HG02623 (cell line): ENCODE measurements around the gene MROH7.

ENCODE experiments used
- ATAC-seq: cut with Tn5 transposase; IDR thresholded peaks from one replicate; pipeline ENCODE4 v1.9.1; 2021; ENCODE audit warnings: moderate library complexity; ENCODE audit not compliant: unreplicated experiment

MROH7 gene

DNA sequence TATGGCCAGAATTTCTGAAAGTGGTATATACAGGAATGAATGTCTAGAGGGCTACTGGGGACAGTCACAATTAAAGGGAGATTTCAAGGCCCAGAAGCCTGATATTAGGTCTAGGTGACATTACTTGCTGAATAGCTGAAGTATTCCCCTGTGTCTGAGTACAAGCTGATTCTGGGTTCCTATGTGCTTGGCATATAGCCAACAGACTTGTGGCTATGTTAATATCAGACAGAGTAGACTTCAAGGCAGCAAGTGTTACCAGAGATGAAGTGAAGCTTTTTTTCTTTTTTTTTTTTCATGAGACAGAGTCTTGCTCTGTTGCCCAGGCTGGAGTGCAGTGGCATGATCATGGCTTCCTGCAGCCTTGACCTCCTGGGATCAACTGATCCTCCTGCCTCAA, 82.4 kb downstream of the MROH7 start:
- no peak for ATAC-seq

DNA sequence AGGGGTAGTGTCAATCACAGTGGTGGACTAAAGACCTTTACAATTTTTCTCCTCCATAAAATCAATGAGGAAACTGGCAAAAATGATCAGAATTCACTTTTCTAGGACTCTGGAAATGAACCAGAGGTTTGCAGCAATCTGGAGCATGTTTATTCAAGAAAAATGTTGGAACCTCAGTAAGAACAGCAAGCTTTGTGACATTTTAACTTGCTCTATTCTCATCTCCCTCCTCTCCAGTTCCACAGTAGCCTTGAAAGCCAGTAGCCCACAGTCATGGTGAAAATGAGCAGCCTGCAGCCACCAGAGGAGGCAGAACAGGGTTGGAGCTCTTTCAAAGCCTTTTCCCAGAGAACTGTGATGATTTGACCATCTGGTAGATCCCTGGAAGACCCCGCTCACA, 83.2 kb downstream of the MROH7 start:
- ATAC-seq, result no peak

DNA sequence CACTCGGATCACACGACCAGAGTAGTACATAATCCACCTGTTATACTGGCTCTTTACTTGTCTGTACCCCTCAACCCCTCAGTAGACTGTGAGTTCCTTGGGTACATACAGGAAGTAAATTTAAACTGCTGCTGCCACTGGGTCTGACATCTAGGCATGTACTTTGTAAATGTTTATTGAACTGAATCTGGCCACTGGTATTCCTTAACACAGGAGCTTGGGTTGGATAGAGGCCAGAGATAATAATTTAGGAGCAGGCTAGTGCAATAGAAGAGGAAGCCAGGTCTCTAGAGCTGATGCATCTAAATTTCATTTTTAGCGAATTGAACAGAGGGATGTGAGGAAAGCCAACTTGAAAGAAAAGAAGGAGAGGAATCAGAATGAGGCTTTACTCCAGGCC, 86.4 kb downstream of the MROH7 start:
- ATAC-seq, result no peak

DNA sequence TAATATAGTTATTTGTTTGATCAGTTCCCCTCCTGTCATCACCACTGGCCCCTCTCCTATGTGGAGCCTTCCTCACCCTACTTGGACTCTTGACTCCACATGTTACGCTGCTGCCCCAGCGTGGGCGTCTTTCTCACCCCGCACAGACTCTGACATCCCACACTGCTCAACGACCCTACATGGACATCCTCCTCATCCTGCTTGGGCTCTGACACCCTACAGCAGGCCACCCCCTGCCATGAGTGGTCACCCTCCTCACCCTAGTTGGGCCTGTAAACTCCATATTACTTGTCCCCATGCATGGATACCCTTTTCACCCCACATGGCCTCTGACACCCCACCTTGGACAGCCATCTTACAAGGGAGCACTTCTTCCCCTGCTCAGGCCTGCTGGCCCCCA, 95.1 kb downstream of the MROH7 start:
- no peak for ATAC-seq

DNA sequence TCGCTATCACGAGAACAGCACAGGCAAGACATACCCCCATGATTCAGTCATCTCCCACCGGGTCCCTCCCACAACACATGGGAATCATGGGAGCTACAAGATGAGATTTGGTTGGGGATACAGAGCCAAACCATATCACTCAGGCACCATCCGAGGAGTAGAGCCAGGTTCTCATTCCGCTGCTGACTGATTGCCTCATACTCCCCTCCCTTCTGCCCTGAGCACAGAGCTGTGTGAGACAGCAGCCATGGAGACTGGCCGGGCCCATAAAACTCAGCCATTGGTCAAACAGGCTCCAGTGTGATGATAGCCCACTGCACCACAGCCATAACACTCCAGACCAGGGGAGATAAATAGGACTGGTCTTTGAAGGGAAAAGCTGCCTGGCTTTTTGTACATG, 96.7 kb downstream of the MROH7 start:
- ATAC-seq, result no peak

DNA sequence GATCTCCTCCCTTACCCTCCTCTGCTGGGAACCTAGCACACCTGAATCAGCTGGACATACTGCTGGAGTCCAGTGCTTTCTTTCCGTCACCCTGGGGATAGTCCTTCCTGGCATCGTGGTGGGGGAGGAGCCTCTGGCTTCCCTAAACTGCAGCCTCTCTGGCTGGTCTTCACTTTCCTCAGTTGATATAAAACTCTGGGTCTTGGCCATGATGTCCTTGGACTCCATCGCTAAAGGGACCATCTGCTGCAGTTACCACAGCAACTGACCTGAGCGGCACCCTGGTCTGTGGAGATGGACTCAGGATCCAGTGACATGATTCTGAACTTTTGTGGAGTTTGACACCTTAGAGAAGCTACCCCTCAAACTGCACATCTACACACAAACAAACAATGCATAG, 99.9 kb downstream of the MROH7 start:
- no peak for ATAC-seq

DNA sequence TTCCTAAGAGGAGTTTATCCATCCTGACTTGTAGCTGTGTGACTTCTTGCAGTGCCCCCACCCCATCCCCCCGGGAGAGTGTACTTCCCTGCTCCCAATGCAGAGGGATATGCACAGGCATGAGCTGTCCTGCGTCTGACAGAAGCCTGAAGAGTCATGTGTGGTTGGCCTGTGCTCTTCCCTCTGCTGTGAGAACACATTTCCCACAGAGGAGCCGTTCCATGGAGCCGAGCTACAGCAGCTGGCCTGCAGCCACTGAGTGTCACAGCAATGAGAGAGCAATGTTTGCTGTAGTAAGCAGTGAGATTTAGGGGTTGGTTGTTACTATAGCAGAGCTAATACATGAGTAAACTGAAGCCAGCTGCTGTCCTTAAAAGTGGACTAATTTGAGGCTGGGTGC, 100.7 kb downstream of the MROH7 start:
- no peak for ATAC-seq

DNA sequence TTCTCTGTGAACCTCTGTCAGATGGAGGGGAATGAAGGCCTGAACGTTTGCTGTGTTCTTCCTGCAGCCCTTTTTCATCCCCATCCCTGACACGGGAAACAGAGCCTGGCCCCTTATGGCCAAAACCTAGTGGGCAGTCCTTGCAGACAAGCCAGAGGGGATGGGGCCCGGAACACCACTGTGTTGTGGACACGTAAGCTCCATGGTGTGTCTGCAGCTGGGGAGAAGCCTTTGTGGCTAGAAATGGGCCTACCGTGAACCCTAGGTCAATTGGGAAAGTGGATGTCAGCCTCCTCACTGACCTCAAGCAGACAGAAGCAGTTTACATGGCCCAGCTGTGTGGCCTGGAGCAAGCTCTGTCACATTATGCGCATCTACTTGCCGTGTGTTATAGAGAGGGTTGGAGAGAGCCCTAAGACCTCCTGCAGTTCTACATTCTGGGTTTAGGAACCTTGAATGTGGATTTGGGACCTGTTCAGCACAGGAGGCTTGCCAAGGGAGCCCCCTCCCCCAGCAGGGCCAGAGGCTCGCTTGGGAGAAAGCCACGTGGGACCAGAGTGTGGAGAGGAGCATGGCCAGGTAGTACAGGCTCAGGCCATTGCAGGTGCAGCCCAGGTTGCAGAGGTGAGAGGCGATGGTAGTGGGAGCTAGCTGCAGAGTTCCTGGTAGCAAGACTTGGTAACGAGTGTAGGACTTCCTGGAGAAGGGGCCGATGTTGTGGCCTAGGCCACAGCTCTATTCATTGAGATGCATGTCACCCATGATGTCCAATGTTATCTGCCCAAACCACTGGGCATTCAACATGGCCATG, 102.0 kb downstream of the MROH7 start:
- no peak for ATAC-seq

DNA sequence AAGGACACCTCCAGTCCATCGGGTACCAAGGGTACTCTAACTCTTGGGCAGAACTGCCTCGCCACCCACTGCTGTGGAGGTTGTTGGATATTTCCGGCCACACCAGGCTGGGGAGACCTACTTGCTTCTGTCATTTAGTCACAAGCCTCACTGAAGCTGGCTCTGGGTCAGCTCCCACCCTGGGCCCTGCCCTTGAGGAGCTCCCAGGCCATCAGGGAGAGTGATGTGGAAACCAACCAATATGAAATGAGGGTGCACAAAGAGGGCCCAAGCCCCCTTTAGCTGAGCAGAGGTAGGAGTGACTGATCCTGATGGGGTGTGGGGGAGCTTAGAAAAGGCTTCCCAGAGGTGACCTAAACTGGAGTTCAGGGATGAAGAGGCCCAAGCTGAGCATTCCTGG, 103.1 kb downstream of the MROH7 start:
- ATAC-seq, result no peak

DNA sequence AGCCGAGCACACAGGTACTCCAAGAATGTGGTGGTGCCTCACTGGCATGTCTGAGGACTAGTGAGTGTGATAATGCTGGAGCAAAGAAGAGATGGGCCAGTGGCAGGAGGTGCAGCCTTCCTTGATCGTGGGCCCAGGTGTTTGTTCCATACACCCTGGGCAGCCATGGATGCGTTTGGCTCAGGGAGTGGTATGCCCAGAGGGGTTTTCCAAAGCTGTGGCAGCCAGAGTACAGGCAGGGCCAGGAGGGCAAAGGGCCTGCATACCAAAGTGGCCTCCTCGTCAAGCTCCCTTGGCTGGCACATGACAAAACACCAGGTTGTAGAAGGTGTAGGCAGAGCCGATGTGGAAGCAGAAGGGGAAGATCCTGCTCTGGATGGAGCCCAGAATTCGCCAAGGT, 103.7 kb downstream of the MROH7 start:
- ATAC-seq, result no peak

DNA sequence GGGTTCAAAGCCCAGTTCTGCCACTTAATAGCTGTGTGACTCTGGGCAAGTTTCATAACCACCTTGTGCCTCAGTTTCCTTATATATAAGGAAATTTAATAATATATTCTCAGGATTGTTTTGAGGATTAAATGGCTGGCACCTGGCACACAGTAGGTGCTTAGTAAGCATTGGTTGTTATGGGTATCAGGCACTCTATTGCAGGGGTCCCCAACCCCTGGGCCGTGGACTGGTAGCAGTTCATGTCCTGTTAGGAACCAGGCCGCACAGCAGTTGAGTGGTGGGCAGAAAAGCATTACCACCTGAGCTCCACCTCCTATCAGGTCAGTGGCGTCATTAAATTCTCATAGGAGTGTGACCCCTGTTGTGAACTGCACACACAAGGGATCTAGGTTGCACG, 104.3 kb downstream of the MROH7 start:
- ATAC-seq, result no peak

DNA sequence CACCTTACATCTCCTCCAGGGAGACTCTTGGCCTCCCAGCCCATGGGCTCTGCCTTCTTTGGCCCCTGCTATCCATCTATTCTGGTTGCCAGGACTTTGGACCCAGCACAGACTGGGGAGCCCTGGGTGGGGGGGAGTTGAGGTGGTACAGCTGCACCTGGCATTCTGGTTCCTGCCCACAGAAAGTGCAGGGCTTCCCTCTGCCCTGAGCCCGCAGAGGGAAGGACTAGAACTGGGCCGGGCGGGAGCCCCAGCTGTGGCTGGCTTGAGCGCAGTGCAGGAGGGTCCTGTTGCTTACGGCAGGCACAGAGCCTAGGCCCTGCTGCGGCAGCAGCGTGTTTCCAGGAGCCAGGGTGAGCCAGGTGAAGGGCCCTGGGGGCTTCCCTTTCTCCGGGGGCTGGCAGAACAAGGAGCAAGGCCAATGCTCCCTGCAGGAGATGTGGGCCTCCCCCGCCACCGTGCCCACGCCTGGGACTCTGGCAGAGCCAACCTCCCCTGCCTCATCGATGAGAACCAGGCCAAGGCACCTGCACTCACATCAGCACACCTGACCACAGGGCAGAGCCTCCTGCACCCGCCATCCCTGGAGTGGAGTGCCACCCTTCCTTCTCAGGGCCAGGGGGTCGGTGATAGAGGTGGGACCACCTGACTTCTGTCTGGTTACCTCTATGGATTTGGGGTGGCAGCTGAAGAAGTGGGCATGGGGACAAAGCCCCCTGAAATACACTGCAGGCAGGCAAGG, 106.7 kb downstream of the MROH7 start:
- ATAC-seq, result no peak

DNA sequence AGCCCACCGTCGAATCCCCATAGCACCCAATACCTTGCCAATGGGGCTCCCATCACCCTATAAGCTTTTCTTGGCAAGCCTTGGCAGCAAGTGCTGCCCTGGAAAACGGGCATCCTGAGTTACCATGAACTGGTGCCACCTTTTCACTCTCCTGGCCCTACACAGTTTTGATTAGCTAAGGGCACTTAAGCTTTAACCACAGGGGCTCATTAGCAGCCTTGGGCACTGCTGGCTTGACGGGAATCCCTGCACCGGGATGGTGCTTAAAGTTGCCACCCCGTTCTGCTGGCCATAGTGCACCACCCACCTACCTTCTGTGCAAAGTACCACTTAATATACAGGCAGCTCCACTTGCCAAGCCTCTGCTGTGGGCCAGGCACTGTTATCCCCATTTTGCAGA, 109.0 kb downstream of the MROH7 start:
- no peak for ATAC-seq

DNA sequence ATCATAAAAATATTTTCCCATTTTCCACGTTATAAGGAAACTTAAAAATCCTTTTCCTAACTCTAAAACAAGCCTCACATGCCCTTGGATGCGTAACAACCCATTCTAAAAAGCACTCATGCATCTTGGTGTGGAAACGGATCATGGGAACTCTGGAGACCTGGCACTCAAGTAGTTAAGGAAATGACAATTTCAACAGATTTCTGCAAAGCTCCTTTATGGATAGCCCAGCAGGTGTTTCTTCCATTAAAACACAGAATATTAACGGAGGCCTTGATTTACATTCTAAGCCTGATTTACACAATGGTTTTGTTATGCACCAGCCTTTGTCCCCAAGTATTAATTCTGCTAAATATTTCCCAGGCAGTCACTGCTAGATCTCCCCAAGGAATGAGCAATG, 109.8 kb downstream of the MROH7 start:
- ATAC-seq, result no peak

DNA sequence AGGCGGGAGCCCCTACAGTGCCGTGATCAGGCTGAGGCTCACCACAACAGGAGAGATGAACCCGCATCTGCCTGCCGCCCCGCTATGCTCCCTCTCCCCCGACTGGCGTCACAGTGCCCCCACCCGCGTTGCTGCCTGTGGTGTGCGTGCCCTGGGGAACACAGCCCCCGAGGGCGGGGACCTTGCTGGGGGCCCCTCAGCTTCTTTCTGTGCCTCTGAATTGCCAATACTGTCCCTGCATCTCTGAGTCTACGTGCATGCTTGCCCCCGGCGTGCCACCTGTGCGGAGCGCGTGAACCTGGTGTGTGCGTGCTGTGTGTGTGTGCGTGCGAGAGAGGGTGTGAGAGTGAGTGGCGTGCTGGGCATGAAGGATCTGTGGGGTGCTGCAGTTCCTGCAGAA, 112.5 kb downstream of the MROH7 start:
- ATAC-seq, result no peak

DNA sequence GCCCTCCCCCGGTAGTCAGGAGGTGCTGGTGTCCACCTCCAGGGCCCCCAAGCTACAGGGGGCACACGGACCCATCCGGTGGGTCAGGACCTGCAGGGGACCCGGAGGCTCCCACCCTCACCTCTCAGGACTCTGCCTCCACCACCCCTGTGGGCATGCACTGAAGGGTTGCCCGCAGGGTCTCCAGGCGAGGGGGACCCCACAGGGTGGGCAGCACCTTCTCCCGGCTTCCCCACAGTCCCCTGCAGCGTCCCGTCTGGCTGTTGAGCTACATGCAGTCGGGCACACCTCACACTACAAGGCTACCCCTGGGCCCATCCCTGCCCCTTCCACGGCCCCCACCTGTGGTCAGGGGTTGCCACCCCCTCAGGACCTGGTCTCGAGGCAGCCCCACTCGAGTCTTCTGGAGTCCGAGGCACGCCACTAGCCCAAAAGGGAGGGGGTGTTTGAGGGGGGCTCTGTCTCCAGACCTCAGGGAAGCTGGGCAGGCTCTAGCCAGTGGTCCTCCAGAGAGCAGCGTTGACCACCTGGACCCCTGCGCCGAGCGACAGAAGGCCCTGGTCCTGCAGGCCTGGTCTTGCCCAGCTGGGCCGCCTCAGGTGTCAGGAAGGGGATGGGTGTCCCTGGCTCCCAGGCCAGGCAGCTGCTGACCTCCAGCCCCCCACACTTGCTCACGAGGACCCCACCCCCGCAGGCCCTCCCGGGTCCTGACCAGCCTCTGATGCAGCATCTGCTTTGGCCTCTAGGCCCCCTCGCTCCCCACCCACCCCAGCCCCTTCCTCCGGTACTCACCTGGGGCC, 113.1 kb downstream of the MROH7 start:
- no peak for ATAC-seq

DNA sequence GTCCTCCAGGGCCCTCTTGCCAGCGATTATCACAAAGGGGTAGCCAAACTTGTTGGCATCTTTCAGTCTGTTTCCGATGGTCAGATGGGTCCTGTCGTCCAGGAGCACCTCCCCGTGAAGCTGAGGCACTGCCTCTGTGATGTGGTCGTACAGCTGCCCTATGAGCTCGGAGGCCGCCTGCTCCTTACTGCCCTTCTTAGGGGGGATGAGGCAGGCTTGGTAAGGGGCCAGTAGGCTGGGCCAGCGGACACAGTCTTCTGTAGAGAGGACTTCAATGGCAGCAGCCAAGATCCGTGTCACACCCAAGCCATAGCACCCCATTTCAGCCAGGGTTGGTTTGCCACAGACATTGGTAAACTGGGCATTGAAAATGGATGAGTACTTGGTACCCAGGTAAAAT, 116.2 kb downstream of the MROH7 start:
- no peak for ATAC-seq

DNA sequence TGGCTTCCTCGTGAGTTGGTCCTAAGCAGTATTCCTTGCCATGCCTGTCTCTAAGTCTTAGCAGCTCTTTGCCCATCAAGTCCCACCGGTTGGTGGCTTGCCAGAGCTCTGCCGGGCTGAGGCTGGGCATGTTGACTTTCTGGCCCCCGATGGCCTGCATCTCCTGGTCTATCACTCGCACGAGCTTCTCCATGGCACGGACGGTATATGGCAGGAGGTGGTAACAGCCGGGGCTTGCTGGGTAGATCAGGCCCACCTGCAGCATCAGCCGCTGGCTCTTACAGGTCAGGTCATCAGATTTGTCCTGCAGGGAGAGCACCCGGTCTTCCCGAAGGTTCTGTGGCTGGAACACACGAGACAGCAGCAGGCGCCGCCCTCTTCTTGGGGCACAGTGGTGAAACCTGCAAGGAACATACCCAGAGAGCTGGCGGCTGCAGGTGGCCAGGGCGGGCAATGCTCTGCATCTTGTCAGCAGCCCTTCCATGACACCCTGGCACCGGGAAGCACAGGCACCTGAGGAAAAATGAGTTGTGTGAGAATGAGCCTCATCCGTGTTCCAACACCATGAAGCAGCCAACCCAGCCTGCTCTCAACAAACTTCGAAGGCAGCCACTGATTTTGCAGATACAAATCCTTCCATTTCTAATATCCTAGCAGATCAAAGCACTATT, 117.2 kb downstream of the MROH7 start:
- no peak for ATAC-seq
